GM18870 (cell line): ENCODE measurements around the gene PFAS.
"Not testable (repeated sequence)": the region's sequence is repeated elsewhere in the genome, so short reads cannot be mapped to it uniquely, and the experiment has no call there.

Source experiments
- ATAC-seq: cut with Tn5 transposase; IDR thresholded peaks from one replicate; pipeline ENCODE4 v1.9.1; 2021; ENCODE audit warnings: moderate library complexity; ENCODE audit not compliant: unreplicated experiment

Gene PFAS

GRCh38 chr17:8248751-8249607 lies at the start of gene PFAS:
Gene PFAS, plus strand, starts transcription at chr17:8249289. Its CDS starts 4,649 bp downstream, at chr17:8253938.
- peak; percentile 31 for ATAC-seq

- ATAC-seq, result no peak
Observed at GRCh38 chr17:8204761-8205555, 44.1 kb upstream of the PFAS start.

GRCh38 chr17:8206536-8206935 lies 42.6 kb upstream of the PFAS start:
- ATAC-seq, result no peak

- ATAC-seq, result peak; percentile 69
Observed at GRCh38 chr17:8209907-8210760, 39.0 kb upstream of the PFAS start, which contains the start of gene AURKB. Gene AURKB, minus strand, starts transcription at chr17:8210575. Its CDS starts 351 bp downstream, at chr17:8210224.

- no peak for ATAC-seq
Observed at GRCh38 chr17:8210761-8211458, 38.2 kb upstream of the PFAS start.

GRCh38 chr17:8212312-8213180 lies 36.5 kb upstream of the PFAS start:
- ATAC-seq, result no peak

- not testable (repeated sequence) for ATAC-seq
Observed at GRCh38 chr17:8214000-8214399, 35.1 kb upstream of the PFAS start.

- ATAC-seq, result no peak
Observed at GRCh38 chr17:8220783-8221662, 28.1 kb upstream of the PFAS start.

- peak; percentile 39 for ATAC-seq
Observed at GRCh38 chr17:8221663-8222379, 27.3 kb upstream of the PFAS start.

- no peak for ATAC-seq
Observed at GRCh38 chr17:8222380-8222629, 26.8 kb upstream of the PFAS start.

- ATAC-seq, result peak; percentile 34
Observed at GRCh38 chr17:8222630-8223355, 26.3 kb upstream of the PFAS start.

- no peak for ATAC-seq
Observed at GRCh38 chr17:8223356-8224126, 25.5 kb upstream of the PFAS start.

GRCh38 chr17:8224891-8225812 lies 23.9 kb upstream of the PFAS start:
- no peak for ATAC-seq

- ATAC-seq, result no peak
Observed at GRCh38 chr17:8225813-8226535, 23.1 kb upstream of the PFAS start.
